A549 (cell line): Measurements from ENCODE around the gene NUDC. TPM values are rescaled to one million over a fixed set of nuclear protein-coding genes. Genes with fewer than 3 reads are reported as not detected.
A peak's percentile ranks its signal among the peaks of the same experiment; 100 is the strongest.

Experiments used
- ATAC-seq, 2 experiments: fragments of 200-7000 bp in 1 of 2; fragments of >200 bp in 1 of 2; cut with Nextera tagmentation in 1 of 2; cut with Tn5 transposase in 1 of 2; 3 replicates each; pipeline versions ENCODE4 v1.8.0 to v1.9.1; 2018 to 2020; ENCODE audit warnings: mild to moderate bottlenecking in 1 of 2, moderate library complexity in 1 of 2
- CTCF ChIA-PET: fragments of 300-600 bp; sonication (Branson Sonifier 250); formaldehyde crosslinking; extraction: SDS; loops from one replicate; lab custom pipeline; 2021; ENCODE audit warnings: antibody characterized with exemption, inconsistent platforms; lab: Yijun Ruan, JAX
- POLR2A ChIA-PET: fragments of 350-600 bp; formaldehyde crosslinking; extraction: SDS; loops from one replicate; lab custom pipeline; 2021; ENCODE audit warnings: antibody characterized with exemption, inconsistent platforms; lab: Yijun Ruan, JAX
- DNase-seq, 2 experiments: peaks; one replicate each; pipeline versions ENCODE4 v3.0.0 to v3.0.0-alpha.2; 2011 to 2016; ENCODE audit warnings: low read depth in 1 of 2, low spot score in 1 of 2
- FAIRE-seq: peaks from 2 replicates; lab custom pipeline; 2011; peaks lifted over from hg19 to GRCh38; lab: Jason Lieb, UNC
- H3K27ac ChIP-seq, 2 experiments: fragments of >200 bp; sonication (Bioruptor Twin); formaldehyde crosslinking; 3 replicates each; pipeline ENCODE4 v1.5.1; 2016 to 2017
- H3K4me1 ChIP-seq: fragments of >200 bp; sonication (Bioruptor Twin); formaldehyde crosslinking; 3 replicates; pipeline ENCODE4 v1.6.1; 2016
- H3K4me2 ChIP-seq: fragments of >200 bp; sonication (Bioruptor Twin); formaldehyde crosslinking; 3 replicates; pipeline ENCODE4 v1.6.1; 2016
- H3K4me3 ChIP-seq: fragments of >200 bp; sonication (Bioruptor Twin); formaldehyde crosslinking; 3 replicates; pipeline ENCODE4 v1.5.1; 2016
- H3K9me3 ChIP-seq: fragments of >200 bp; sonication (Bioruptor Twin); formaldehyde crosslinking; 3 replicates; pipeline ENCODE4 v1.6.1; 2016
- CBX8 ChIP-seq: fragments of 200-600 bp; sonication (generic); IDR thresholded peaks from 2 replicates; pipeline ENCODE4 v1.6.1; 2016
- CHD2 ChIP-seq: fragments of 150-350 bp; IDR thresholded peaks from 2 replicates; pipeline ENCODE4 v1.6.1; 2014; ENCODE audit warnings: low read length; ENCODE audit not compliant: partially characterized antibody
- ESRRA ChIP-seq: fragments of 150-350 bp; IDR thresholded peaks from 2 replicates; pipeline ENCODE4 v1.6.1; 2014; ENCODE audit warnings: mild to moderate bottlenecking, low read length, borderline replicate concordance
- FOSB ChIP-seq: fragments of 250-450 bp; sonication (Bioruptor Pico); IDR thresholded peaks from 2 replicates; pipeline ENCODE4 v1.5.0; 2020; ENCODE audit warnings: mild to moderate bottlenecking, moderate library complexity
- GATA3 ChIP-seq: IDR thresholded peaks from 2 replicates; pipeline ENCODE4 v1.6.1; 2012; ENCODE audit warnings: borderline replicate concordance
- HOXA7 ChIP-seq: fragments of 250-450 bp; sonication (Bioruptor Pico); IDR thresholded peaks from 2 replicates; pipeline ENCODE4 v1.5.0; 2020; ENCODE audit warnings: mild to moderate bottlenecking, moderate library complexity
- HOXB5 ChIP-seq: fragments of 250-450 bp; sonication (Bioruptor Pico); IDR thresholded peaks from 2 replicates; pipeline ENCODE4 v1.5.0; 2020; ENCODE audit warnings: mild to moderate bottlenecking, moderate library complexity
- JUNB ChIP-seq: fragments of >200 bp; sonication (Bioruptor Twin); formaldehyde crosslinking; IDR thresholded peaks from 2 replicates; pipeline ENCODE4 v1.6.1; 2016
- MAFK ChIP-seq: fragments of 450-650 bp; IDR thresholded peaks from 2 replicates; pipeline ENCODE4 v1.6.1; 2014; ENCODE audit not compliant: partially characterized antibody
- MAZ ChIP-seq: fragments of 150-350 bp; IDR thresholded peaks from 2 replicates; pipeline ENCODE4 v1.6.1; 2014; ENCODE audit warnings: antibody characterized with exemption, low read depth, low read length, borderline replicate concordance
- MYC ChIP-seq: IDR thresholded peaks from 2 replicates; pipeline ENCODE4 v1.6.1; 2012; ENCODE audit warnings: mild to moderate bottlenecking, inconsistent platforms, low read length, improper control_type of control experiment, borderline replicate concordance
- NFE2L2 ChIP-seq: fragments of 150-350 bp; conservative IDR thresholded peaks from 2 replicates; pipeline ENCODE4 v1.6.1; 2014; ENCODE audit warnings: low read length
- PHF8 ChIP-seq: fragments of 200-600 bp; sonication (generic); IDR thresholded peaks from 2 replicates; pipeline ENCODE4 v1.6.1; 2016; ENCODE audit warnings: low read depth, mild to moderate bottlenecking, antibody characterized with exemption, moderate library complexity, borderline replicate concordance
- RAD21 ChIP-seq, 2 experiments: fragments of >200 bp in 1 of 2; sonication (Bioruptor Twin) in 1 of 2; formaldehyde crosslinking in 1 of 2; IDR thresholded peaks in 1 of 2; conservative IDR thresholded peaks in 1 of 2; 2 replicates in 1 of 2; 3 replicates in 1 of 2; pipeline ENCODE4 v1.6.1; 2012 to 2018; ENCODE audit warnings: inconsistent platforms in 1 of 2
- RARB ChIP-seq: fragments of 250-450 bp; sonication (Bioruptor Pico); IDR thresholded peaks from 2 replicates; pipeline ENCODE4 v1.8.0; 2021; ENCODE audit warnings: mild to moderate bottlenecking, moderate library complexity
- SMC3 ChIP-seq: fragments of >200 bp; sonication (Bioruptor Twin); formaldehyde crosslinking; IDR thresholded peaks from 3 replicates; pipeline ENCODE4 v1.6.1; 2018; ENCODE audit warnings: inconsistent platforms
- TFCP2L1 ChIP-seq: fragments of 250-450 bp; sonication (Bioruptor Pico); IDR thresholded peaks from 2 replicates; pipeline ENCODE4 v1.5.0; 2021; ENCODE audit warnings: mild to moderate bottlenecking
- TP53 ChIP-seq: fragments of 250-450 bp; sonication (Bioruptor Pico); IDR thresholded peaks from 2 replicates; pipeline ENCODE4 v1.5.0; 2021; ENCODE audit warnings: mild to moderate bottlenecking, moderate library complexity
- ZC3H11A ChIP-seq: fragments of 450-650 bp; IDR thresholded peaks from 2 replicates; pipeline ENCODE4 v1.6.1; 2014; ENCODE audit warnings: antibody characterized with exemption, mild to moderate bottlenecking
- ZFP36 ChIP-seq: fragments of 450-650 bp; IDR thresholded peaks from 2 replicates; pipeline ENCODE4 v1.6.1; 2014; ENCODE audit warnings: borderline replicate concordance; ENCODE audit not compliant: partially characterized antibody
- ZNF302 ChIP-seq: fragments of 250-450 bp; sonication (Bioruptor Pico); IDR thresholded peaks from 2 replicates; pipeline ENCODE4 v1.9.0; 2021; ENCODE audit warnings: inconsistent platforms, mild to moderate bottlenecking, moderate library complexity
- WGBS: methylation state at CpG from one replicate; pipeline ENCODE4 v1.1.6; 2017; ENCODE audit errors: missing lambda C conversion rate; 5-methylcytosine and 5-hydroxymethylcytosine counted together
- polyA plus RNA-seq, 4 experiments: library from polyadenylated mRNA; depleted of rRNA in 3 of 4; stranded (reverse); fragments of >200 nt; fragmentation: RNase III in 1 of 4; extraction: RNeasy Plus Mini Kit Qiagen cat#74134 plus additional on column Dnase treatment in 1 of 4; gene quantifications; 2 replicates in 3 of 4; 3 replicates in 1 of 4; pipeline ENCODE4 v1.2.3, GENCODE V29; 2011 to 2017
- TF ChIP-seq, protein P1 (sequence below): IDR thresholded peaks from 2 replicates; pipeline ENCODE4 v1.6.1; 2012; ENCODE audit warnings: low read depth, borderline replicate concordance
- TF ChIP-seq, protein P2 (sequence below): fragments of 200-600 bp; sonication (generic); IDR thresholded peaks from 2 replicates; pipeline ENCODE4 v1.6.1; 2016; ENCODE audit warnings: antibody characterized with exemption, mild to moderate bottlenecking, moderate library complexity
- TF ChIP-seq, protein P3 (sequence below): fragments of 250-450 bp; sonication (Bioruptor Pico); IDR thresholded peaks from 2 replicates; pipeline ENCODE4 v1.5.0; 2020; ENCODE audit warnings: low read depth, mild to moderate bottlenecking, moderate library complexity
- TF ChIP-seq, protein P4 (sequence below): fragments of 150-350 bp; IDR thresholded peaks from 2 replicates; pipeline ENCODE4 v1.6.1; 2014; ENCODE audit warnings: low read depth, mild to moderate bottlenecking, low read length
- TF ChIP-seq, protein P5 (sequence below): fragments of >200 bp; sonication (Bioruptor Twin); formaldehyde crosslinking; IDR thresholded peaks from 2 replicates; pipeline ENCODE4 v1.6.1; 2016
- TF ChIP-seq, protein P6 (sequence below): fragments of >200 bp; sonication (Bioruptor Twin); formaldehyde crosslinking; IDR thresholded peaks from 3 replicates; pipeline ENCODE4 v1.6.1; 2016

The NUDC gene
- polyA plus RNA-seq, 2 of the 4 experiments (the other 2 are of a cell fraction), result 79.0 to 133 TPM

DNA sequence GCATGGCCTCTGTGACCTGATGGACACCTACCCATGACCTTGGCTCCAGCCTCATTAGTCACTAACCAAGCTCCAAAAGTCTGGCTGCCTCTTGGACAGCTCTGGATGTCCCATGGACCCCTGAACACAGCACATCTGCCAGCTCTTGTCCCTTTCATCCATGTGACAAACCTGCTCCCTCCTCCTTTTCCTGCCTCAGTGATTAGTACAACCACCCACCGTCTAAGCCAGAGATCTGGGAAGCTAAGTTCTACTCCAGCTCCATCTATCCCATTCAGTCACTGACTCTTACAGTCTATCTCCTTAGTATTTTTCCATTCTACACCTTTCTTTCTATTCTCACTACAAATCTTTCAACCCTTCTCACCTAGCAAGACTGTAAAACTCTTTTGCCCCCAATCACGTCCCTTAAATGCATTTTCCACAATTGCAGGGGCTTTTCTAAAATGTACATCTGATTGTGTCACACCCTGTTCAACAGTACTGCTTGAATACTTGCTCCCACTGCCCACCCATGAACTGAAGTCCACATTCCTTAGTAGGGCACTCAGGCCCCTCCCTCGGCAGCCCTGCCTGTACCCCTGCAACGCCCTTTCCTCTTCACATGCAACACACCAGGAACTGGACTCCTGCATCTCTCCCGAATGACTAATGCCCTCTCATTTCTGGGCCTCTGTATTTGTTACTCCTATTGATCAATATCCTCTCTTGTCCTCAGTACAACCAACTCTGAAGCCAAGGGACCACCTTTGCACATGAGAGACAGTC, 38.7 kb upstream of the NUDC start:
- ChIA-PET CTCF (interaction anchor here (0.9 to 10.7 kb wide), 5 partner anchors 17 to 285 kb away, joined by 3 to 69 read pairs (median 6); partner anchors contain the start of gene GPATCH3), POLR2A (no interaction called here)
- TF ChIP-seq NFE2L2 (no peak), MAFK (no peak), TP53 (CRISPR knock-in tag) (no peak), ZNF302 (no peak), HOXA7 (no peak), GATA3 (no peak), CHD2 (no peak), SMC3 (no peak), ESRRA (no peak), CBX8 (no peak), ZC3H11A (no peak), FOSB (CRISPR knock-in tag) (no peak), JUNB (no peak), HOXB5 (CRISPR knock-in tag) (no peak), RAD21 (conservative IDR thresholded peaks at IDR 0.05 in 1 of 2, IDR thresholded peaks at IDR 0.05 in 1 of 2) (no peak), TFCP2L1 (CRISPR knock-in tag) (no peak)
- TF ChIP-seq, protein P1, sequence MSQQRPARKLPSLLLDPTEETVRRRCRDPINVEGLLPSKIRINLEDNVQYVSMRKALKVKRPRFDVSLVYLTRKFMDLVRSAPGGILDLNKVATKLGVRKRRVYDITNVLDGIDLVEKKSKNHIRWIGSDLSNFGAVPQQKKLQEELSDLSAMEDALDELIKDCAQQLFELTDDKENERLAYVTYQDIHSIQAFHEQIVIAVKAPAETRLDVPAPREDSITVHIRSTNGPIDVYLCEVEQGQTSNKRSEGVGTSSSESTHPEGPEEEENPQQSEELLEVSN, result no peak
- TF ChIP-seq, protein P2, sequence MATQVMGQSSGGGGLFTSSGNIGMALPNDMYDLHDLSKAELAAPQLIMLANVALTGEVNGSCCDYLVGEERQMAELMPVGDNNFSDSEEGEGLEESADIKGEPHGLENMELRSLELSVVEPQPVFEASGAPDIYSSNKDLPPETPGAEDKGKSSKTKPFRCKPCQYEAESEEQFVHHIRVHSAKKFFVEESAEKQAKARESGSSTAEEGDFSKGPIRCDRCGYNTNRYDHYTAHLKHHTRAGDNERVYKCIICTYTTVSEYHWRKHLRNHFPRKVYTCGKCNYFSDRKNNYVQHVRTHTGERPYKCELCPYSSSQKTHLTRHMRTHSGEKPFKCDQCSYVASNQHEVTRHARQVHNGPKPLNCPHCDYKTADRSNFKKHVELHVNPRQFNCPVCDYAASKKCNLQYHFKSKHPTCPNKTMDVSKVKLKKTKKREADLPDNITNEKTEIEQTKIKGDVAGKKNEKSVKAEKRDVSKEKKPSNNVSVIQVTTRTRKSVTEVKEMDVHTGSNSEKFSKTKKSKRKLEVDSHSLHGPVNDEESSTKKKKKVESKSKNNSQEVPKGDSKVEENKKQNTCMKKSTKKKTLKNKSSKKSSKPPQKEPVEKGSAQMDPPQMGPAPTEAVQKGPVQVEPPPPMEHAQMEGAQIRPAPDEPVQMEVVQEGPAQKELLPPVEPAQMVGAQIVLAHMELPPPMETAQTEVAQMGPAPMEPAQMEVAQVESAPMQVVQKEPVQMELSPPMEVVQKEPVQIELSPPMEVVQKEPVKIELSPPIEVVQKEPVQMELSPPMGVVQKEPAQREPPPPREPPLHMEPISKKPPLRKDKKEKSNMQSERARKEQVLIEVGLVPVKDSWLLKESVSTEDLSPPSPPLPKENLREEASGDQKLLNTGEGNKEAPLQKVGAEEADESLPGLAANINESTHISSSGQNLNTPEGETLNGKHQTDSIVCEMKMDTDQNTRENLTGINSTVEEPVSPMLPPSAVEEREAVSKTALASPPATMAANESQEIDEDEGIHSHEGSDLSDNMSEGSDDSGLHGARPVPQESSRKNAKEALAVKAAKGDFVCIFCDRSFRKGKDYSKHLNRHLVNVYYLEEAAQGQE, result no peak
- TF ChIP-seq, protein P3, sequence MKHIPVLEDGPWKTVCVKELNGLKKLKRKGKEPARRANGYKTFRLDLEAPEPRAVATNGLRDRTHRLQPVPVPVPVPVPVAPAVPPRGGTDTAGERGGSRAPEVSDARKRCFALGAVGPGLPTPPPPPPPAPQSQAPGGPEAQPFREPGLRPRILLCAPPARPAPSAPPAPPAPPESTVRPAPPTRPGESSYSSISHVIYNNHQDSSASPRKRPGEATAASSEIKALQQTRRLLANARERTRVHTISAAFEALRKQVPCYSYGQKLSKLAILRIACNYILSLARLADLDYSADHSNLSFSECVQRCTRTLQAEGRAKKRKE, result no peak
- TF ChIP-seq, protein P4, sequence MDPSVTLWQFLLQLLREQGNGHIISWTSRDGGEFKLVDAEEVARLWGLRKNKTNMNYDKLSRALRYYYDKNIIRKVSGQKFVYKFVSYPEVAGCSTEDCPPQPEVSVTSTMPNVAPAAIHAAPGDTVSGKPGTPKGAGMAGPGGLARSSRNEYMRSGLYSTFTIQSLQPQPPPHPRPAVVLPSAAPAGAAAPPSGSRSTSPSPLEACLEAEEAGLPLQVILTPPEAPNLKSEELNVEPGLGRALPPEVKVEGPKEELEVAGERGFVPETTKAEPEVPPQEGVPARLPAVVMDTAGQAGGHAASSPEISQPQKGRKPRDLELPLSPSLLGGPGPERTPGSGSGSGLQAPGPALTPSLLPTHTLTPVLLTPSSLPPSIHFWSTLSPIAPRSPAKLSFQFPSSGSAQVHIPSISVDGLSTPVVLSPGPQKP, result no peak
- no peak overlapping the region for H3K4me2 ChIP-seq
- DNase-seq (no peak), ATAC-seq (no peak), FAIRE-seq (no peak)
- H3K27ac ChIP-seq, result no peak overlapping the region
- H3K9me3 ChIP-seq, result no peaks in the 10 kb centered on the region
- no peak overlapping the region for H3K4me3 ChIP-seq
- no peaks in the 10 kb centered on the region for H3K4me1 ChIP-seq
- 90% methylated on average over 5 of the region's 5 CpGs for WGBS

DNA sequence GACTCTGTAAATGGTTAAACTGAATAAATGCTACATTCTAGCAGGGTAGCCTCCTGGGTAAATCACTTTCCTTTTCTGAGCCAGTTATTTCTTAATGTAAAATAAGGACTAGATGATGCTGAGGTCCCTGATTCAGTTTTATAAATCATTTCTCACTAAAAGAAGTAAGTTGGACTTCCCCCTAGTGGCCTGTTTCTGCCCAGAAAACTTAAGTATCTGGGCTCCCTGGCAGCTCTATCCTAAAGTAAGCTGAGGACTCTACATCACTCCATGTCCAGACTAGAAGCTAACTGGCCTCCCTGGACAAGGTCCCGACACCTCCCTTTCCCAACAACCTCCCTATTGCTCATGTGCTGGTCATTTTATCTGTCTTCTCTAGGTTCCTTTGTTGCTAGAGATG, 34.4 kb upstream of the NUDC start:
- DNase-seq (peak; percentile 35 to 46), ATAC-seq (peak; percentile 51 to 58; a peak in 3 of 6 replicates), FAIRE-seq (no peak)
- ChIA-PET CTCF (interaction anchor here (0.6 to 3.0 kb wide), 25 partner anchors 8 to 289 kb away, joined by 3 to 14 read pairs (median 4); partner anchors contain the start of genes GPATCH3, NUDC and SFN), POLR2A (interaction anchor here (0.6 to 0.8 kb wide), 2 partner anchors 12 to 22 kb away, joined by 3 to 4 read pairs; no protein-coding TSS in a partner anchor)
- no peaks in the 10 kb centered on the region for H3K9me3 ChIP-seq
- H3K27ac ChIP-seq, result no peak overlapping the region
- H3K4me3 ChIP-seq, result no peak overlapping the region
- peaks cover 9% of the 10 kb centered on the region; the same call in 2 of the 3 replicates for H3K4me1 ChIP-seq
- 74% methylated on average over 1 of the region's 1 CpG for WGBS
- H3K4me2 ChIP-seq, result no peak overlapping the region
- TF ChIP-seq, protein P5, sequence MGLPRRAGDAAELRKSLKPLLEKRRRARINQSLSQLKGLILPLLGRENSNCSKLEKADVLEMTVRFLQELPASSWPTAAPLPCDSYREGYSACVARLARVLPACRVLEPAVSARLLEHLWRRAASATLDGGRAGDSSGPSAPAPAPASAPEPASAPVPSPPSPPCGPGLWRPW, result no peak
- TF ChIP-seq, protein P6, sequence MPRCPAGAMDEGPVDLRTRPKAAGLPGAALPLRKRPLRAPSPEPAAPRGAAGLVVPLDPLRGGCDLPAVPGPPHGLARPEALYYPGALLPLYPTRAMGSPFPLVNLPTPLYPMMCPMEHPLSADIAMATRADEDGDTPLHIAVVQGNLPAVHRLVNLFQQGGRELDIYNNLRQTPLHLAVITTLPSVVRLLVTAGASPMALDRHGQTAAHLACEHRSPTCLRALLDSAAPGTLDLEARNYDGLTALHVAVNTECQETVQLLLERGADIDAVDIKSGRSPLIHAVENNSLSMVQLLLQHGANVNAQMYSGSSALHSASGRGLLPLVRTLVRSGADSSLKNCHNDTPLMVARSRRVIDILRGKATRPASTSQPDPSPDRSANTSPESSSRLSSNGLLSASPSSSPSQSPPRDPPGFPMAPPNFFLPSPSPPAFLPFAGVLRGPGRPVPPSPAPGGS, result no peak
- TF ChIP-seq ZFP36 (no peak), PHF8 (no peak), MYC (no peak), RAD21 (conservative IDR thresholded peaks at IDR 0.05 in 1 of 2, IDR thresholded peaks at IDR 0.05 in 1 of 2) (peak in 1 of 2 experiments; percentile 16; a peak in 1 of 5 replicates), MAZ (no peak), SMC3 (no peak), HOXB5 (CRISPR knock-in tag) (no peak), RARB (CRISPR knock-in tag) (no peak)
